ENCODE data around the gene CNOT6L.
"Not testable (repeated sequence)": the region's sequence is repeated elsewhere in the genome, so short reads cannot be mapped to it uniquely, and the experiment has no call there.

Gene CNOT6L

GRCh38 chr4:77777135-77777807 is 41.9 kb downstream of the CNOT6L start:
- no peak for DNase-seq

- DNase-seq: no peak
These were observed 42.7 kb downstream of the CNOT6L start for GRCh38 chr4:77776182-77777134.

GRCh38 chr4:77773101-77773500 is 46.1 kb downstream of the CNOT6L start:
- no peak for DNase-seq

GRCh38 chr4:77771566-77771965 is 47.6 kb downstream of the CNOT6L start:
- DNase-seq: no peak

GRCh38 chr4:77765720-77766119 is 53.4 kb downstream of the CNOT6L start:
- DNase-seq: no peak

- DNase-seq: no peak
These were observed 56.6 kb downstream of the CNOT6L start for GRCh38 chr4:77762531-77762930.

GRCh38 chr4:77761595-77761994 is 57.6 kb downstream of the CNOT6L start:
- DNase-seq: no peak

GRCh38 chr4:77758804-77759203 is 60.4 kb downstream of the CNOT6L start:
- no peak for DNase-seq

- DNase-seq: no peak
These were observed 67.4 kb downstream of the CNOT6L start for GRCh38 chr4:77751764-77752163.

GRCh38 chr4:77745792-77746191 is 73.4 kb downstream of the CNOT6L start:
- no peak for DNase-seq

GRCh38 chr4:77742054-77742453 is 77.1 kb downstream of the CNOT6L start:
- DNase-seq: no peak

GRCh38 chr4:77740480-77740879 is 78.7 kb downstream of the CNOT6L start:
- DNase-seq: no peak

GRCh38 chr4:77734928-77735327 is 84.2 kb downstream of the CNOT6L start:
- DNase-seq: no peak

GRCh38 chr4:77731656-77732055 is 87.5 kb downstream of the CNOT6L start:
- DNase-seq: no peak

GRCh38 chr4:77728420-77728819 is 90.7 kb downstream of the CNOT6L start:
- no peak for DNase-seq

- DNase-seq: no peak
These were observed 98.1 kb downstream of the CNOT6L start for GRCh38 chr4:77721073-77721472.

GRCh38 chr4:77718500-77718899 is 100.7 kb downstream of the CNOT6L start:
- not testable (repeated sequence) for DNase-seq

- DNase-seq: no peak
These were observed 103.5 kb downstream of the CNOT6L start for GRCh38 chr4:77715414-77716290.

GRCh38 chr4:77714514-77714913 is 104.7 kb downstream of the CNOT6L start:
- no peak for DNase-seq

- no peak for DNase-seq
These were observed 105.3 kb downstream of the CNOT6L start for GRCh38 chr4:77713884-77714283.

- DNase-seq: no peak
These were observed 106.5 kb downstream of the CNOT6L start for GRCh38 chr4:77712675-77713074.

GRCh38 chr4:77711469-77711868 is 107.7 kb downstream of the CNOT6L start:
- no peak for DNase-seq

GRCh38 chr4:77710684-77711083 is 108.5 kb downstream of the CNOT6L start:
- no peak for DNase-seq
